ENCODE measurements around the gene IFIH1.

IFIH1 gene

DNA sequence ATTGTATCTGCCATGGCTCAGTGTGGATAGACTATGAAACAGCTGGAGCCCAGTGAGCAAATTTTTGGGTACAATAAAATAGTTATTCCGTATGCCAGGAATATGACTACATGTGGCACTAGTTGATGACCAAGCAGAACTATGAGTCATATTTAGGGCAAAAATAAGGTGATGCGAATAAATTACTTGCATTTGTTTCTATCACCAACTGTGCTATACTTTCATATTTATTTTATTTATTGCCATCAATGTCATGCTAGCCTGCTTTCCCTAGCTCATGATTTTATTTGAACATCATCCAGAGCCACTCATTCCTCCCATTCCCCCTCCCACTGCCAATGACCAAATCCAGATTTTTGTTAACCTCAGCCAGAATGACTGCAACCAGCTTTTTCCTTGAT, 61.9 kb downstream of the IFIH1 start:
- no peak for DNase-seq

DNA sequence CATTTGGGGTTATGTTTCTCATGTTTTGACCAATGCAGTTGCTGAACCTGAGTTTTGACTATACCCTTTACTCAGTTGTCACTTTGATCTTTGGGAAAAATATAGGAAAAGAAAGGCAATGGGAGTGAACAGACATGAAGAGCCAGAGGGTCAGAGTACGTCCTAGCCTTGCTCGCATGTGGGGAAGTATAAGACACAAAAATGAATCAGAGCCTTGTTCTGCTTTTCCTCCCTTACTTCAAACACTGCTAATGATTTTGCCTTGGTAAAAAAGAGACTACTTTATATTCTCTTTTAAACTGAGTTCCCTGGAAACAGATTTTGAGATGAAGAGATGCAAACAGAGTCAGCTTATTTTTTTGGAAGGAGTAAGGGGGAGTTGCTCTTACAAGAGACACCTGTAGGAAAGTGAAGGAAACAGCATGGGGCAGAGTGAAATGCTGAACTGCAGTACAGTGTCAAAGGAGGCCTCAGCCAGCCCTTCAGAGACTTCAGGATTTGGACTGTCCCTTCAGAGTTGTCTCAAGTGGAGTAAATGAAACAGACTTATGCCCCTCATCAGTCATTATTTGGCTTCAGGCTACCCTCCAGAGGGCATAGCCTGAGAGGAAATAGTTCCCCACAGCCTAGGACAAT, 64.1 kb downstream of the IFIH1 start:
- no peak for DNase-seq

DNA sequence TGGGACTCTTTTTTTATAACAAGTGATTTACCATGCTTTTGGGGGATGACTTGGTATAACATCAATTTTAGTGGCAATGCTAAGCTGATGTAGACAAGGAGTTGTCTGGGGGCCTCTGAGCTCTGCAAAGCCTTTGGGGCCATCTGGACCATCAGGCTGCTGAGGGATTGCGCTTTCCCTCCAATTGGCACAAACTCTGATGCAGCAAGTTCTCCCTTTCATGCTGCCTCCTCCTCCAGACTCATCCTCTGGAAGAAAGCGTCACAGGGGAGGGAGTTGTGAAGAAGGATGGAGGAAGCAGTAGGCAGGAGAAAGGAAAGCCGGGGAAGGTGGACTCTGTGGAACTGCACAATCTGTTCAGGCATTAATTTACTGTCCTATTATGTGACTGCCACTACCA, 65.0 kb downstream of the IFIH1 start:
- DNase-seq = no peak

DNA sequence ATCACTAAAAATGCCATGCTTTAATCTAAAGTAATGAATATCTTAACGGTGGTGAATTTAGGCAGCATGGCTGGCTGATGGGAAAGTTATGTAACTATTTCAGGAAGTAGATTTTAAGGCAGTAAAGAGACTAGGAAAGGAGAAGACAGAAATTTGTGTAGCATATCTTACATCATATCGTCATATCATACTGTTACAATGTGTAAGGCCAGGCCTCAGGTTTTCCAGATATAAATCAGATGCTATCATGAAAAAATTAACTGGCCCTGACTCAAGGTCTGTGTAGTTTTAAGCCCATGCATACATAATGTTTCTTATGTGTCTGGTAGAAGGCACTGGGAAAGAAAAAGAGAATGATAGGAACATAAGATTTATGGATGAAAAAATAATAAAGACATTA, 66.3 kb downstream of the IFIH1 start:
- DNase-seq = no peak

DNA sequence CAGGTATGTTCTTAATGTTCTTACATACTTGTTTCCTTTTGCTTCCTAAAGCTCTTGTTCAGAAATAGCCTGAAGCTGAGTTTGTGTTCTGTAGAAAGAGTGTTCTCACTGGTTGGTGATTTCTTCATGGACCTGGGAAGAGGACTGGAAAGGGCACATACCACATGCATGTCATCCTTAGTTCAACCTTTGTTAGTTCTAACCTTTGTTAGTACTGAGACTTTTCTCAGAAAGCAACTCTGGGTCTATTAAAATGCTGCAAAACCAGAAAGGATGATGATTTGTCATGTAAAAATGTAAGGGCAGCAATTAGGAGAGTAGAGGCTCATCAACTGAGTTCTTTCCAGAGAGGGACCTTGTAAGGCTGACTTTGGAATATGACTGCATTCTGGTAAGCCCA, 72.7 kb downstream of the IFIH1 start:
- DNase-seq = no peak

DNA sequence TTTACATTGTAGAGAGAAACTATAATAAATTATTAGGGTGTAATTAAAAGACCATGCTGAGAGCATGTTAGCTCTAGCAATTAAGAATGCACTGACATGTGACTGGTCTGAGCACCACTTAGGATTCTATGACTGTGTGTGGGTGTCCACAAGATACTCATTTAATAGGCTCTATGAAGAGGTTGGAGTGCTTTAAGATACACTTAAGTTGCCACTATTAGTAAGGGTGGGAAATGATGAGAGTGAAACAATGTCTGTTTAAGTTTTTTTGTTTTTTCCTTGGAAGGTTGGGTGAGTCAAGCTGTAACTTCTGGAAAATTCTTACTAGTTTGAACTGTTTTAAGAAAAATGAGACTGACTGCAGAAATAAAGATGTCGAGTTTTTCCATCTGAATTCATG, 73.4 kb downstream of the IFIH1 start:
- no peak for DNase-seq

DNA sequence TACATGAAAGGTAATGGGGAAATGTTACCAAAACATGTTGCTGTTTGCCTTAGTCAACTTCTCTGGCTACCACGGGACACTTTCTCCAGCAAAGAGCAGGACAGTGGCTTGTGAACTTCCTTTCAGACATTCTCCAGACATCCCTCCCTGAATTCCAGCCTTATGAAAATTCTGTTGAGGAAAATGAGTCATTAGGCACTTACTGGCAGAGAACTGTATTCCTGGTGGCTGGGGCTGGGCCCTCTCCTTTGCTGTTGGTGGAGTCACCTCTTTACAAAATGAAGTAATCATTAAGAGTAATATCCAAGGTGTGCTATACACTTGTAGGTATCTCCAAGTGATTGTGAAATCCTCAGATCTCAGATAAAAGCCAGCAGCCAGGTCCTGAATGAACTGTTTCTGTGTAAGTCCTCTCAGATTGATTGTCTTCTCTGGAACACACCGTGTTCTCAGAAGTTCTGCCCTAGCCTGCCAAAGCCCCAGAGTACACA, 73.9 kb downstream of the IFIH1 start:
- DNase-seq = no peak

DNA sequence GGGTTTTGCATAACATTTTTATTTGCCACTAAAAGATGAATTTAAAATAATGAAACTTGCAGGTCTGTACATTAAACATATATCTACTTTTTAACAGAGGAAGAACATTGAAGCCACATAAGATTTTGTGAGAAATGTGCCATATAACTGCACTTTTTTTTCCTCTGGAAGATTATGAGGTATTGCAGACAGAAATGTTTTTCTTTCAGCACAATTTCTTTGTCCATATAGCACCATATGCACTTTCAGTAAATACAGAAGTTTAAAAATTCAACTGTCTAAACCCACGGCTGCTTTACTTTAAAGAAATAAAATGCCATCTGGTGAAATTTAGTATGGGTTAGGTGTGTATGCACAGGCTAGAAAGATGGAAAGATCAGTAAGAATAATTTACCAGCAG, 74.8 kb downstream of the IFIH1 start:
- no peak for DNase-seq

DNA sequence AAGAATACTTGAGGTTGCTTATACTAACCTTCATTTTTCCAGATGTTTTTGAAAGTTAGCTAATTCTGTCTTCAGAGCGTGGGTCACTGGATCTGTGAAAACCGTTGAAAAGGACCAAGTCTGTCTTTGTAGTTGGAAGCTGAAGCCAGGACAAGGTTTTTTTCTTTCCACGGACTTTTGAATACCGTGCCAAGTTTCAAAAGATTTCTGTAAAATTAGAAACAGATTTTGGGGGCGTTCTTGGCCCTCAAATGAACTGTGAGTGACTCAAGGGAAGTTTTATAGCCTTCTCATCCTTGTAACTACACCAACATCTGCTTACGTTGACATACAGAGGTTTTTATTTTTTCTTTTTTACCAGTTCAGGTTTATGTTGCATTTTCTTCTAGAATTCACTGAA, 75.2 kb downstream of the IFIH1 start, which contains the start of gene FAP:
TSS of gene FAP (minus strand) at position 152 of the 400 bp plus-strand sequence. CDS start at position 34, 118 bp downstream.
- no peak for DNase-seq

DNA sequence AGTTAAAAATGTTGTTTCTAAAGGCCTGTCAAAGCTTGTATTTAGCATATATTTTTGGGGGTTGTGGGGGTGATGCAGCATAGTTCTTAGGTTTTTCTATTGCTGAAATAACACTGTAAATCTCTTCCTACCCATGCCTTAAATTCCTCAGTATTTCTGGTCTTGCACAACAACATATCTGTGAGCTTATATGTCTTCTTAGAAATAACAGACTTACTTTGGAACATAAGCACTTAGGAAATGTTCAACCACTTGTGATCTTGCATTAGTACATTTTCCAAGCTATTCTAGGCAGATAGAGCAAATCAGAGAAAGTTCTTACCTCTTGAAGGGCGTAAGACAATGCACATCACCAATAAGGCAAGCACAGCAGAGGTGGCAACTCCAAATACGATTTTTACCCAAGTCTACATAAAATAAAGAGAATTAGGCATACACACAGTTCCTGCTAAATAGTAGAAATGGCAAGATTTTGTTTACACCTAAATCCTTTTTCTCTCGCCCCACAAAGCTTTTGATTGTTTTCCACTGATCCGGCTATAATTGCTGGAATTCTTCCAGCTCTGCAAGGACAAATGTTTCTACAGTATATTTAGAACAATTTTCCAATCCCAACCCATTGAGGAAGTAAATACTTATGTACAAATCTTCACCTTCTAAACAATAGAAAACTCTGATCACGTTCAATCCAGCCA, 75.8 kb downstream of the IFIH1 start:
- no peak for DNase-seq

DNA sequence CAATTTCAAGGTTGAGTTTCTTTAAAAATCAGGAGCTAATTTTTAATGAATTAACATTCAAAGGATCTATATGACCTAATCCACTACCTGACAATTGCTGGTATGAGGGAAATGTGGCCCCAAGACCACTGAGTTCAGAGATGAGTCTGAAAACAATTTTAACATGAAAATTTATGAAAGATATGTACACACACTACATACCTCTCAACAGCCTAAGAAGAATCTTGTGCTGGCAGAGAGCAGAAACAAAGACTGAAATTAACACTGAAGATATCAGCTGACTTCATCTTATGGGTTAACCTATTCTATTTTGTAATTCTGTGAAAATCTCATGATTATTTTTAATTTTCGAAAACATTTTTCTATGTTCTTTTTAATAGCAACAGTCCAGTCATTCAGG, 76.9 kb downstream of the IFIH1 start:
- DNase-seq = no peak

DNA sequence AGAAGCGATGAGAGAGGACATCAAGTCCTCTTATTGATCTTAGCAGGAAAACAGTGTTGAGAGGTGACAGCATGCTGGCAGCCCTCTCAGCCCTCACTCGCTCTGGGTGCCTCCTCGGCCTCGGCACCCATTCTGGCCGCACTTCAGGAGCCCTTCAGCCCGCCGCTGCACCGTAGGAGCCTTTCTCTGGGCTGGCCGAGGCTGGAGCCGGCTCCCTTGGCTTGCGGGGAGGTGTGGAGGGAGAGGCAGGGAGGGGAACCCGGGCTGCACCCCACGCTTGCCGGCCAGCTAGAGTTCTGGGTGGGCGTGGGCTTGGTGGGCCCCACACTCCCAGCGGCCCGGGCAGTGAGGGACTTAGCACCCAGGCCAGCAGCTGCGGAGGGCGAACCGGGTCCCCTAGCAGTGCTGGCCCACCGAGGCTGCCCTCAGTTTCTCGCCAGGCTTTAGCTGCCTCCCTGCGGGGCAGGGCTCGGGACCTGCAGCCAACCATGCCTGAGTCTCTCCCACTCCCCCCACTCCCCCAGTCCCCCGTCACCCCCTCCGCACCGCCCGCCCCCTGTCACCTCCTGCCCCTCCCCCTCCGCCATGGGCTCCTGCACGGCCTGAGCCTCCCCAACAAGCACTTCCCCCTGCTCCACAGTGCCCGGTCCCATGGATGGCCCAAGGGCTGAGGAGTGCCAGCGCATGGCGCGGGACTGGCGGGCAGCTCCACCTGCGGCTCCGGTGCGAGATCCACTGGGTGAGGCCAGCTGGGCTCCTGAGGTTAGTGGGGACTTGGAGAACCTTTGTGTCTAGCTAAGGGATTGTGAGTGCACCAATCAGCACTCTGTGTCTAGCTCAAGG, 83.6 kb downstream of the IFIH1 start:
- DNase-seq = no peak

DNA sequence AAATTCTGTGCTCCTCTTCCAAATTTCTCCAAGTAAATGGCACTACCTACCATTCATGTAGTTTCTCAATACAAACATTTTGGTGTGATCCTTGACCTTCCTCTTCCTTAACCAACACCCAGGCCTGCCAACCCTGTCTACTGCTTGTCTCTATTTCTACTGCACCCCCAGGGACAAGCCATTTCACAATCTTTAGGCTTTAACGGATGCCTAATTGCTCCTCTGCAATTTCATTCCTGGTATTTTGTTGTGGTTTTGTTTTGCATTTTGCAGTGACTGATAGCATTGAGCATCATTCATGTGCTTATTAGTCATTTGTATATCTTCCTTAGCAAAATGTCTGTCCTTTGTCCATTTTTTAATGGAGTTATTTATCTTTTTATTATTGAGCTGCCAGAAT, 85.3 kb downstream of the IFIH1 start:
- DNase-seq = no peak

DNA sequence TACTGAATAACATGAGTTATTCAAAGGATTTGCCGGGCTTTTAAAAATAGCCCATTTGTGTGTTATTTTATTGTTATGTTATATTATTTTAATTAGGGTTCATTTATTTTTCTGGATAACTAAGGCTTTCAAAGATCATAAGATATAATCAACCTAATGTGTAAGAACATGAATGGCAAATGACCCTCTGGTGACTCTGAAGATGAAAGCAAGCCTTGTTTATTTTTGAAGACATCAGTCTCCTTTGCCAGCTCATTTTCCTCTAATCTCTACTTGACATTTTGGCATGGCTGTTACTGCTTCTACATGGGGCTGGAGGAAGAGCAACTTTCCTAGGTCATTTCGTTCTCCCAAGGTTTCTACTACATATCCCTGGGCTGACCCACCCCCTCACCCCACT, 85.8 kb downstream of the IFIH1 start:
- no peak for DNase-seq

DNA sequence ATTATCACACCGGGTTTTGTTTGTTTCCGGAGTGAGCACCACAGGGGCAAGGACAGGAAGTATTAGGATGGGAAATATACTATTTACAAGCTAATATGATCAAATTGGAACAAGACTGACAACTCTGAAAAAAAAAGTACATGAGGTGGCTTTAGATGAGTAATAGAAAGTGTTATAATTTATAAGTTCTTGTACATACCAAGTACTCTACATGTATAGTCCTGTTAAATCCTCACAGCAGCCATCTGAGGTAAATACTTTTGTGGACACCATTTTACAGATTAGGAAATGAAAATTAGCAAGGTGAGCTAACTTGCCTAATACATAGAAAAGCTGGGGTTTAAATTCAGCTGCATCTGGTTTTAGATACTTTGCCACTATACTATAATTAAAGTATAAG, 86.5 kb downstream of the IFIH1 start:
- no peak for DNase-seq

DNA sequence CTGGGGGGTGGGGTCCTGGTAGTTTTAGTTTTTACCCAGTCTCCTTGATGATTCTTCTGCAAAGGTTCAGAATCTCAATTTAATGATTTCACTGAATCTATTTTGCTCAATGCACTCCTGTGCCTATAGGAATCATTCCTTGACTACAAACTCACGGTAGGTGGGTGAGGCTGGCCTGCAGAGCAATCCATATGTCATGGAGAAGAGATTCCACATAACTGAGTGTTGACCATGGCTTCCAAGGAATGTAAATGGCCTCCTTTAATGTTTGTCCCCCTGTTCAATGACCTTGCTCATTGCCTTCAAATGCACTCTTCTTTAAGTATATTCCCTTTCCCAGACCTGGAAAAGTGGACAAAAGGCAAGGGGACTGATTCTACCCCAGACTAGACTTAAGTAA, 87.7 kb downstream of the IFIH1 start:
- DNase-seq = no peak

DNA sequence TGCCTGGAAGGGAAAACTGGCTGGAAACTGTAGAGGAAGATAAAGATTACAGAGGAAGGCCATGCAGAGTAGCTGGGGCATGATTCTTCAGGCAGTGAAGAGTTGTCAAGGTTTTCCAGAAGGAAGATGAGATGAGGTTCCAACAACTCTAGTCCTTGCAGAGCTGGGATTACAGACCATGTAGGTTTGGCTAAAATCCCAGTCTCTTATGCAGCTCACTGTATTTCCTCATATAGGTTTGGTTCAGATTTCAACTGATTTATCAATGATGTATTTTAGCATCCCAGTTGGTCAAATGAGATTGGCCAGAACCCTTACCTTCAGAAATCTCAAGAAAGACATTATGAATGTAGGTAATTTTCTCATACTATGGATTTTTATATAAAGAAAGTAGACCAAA, 91.6 kb downstream of the IFIH1 start:
- no peak for DNase-seq

DNA sequence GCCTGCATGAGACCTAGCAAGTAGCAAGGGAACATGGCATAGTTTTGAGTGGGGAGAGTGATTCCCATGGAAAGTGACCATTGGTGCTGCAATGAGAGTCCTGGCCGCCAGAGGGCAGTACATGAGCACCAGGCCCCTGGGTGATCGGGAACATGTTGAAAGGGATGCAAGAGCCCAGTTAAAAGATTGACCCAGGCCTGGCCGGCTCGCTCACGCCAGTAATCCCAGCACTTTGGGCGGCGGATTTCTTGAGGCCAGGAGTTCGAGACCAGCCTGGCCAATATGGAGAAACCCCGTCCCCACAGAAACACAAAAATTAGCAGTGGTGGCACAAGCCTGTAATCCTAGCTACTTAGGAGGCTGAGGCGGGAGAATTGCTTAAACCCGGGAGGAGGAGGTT, 97.4 kb downstream of the IFIH1 start:
- DNase-seq = peak; percentile 49

DNA sequence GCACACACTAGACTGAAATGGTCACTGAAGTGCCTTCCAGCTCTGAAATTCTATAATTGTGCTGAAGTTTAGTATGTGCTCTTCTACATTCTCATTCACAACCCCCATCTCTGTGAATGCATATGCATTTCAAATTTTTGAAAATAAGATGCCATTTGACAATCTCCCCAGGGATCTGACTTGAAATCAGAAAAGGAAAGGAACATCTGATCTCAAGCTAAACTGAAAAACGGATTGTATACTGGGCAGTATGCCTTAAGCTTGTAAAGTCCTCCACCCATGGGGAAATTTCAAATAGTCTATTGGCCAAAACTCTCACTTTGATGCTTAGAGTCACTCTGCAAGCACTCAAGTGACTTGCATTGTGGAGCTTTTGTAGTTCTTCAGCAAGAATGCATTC, 98.1 kb downstream of the IFIH1 start:
- no peak for DNase-seq

DNA sequence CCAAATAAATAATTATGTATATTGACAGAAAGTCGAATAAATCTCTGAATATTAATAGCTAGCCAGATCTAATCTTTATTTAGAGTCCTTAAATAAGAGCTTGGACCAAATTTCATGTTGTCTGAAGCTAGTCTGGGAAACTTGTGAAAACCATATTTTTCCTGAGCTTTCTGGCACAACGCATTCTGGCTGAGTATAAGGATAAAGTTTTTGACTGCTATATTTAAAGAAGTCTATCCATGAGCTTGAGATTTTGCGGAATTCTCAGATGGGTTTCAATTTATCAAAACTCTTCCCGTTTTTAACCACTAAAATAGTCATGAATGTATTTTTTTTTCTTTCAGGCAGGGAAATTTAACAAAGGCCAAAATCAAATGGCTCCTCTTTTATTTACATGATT, 99.1 kb downstream of the IFIH1 start:
- no peak for DNase-seq

DNA sequence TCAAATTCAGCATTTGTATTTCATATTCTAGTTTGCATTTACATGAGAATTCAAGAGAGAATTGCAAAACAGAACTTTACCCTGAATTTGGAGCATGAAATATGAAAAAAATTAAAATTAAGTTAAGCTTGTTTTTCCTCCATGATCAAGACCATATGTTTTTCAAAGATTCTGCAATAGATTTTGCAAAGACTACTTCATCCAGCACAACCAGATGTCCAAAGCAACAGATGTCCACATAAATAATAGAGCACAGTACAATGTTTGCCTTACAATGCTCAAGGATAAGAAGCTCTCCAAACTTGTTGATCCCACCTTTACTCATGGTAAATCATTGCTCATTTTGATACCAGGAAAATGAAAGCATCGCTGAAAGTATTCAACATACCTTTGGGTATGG, 100.9 kb downstream of the IFIH1 start:
- DNase-seq = no peak
